GM18526 (cell line): Measurements from ENCODE around the gene KCNS1.

ENCODE experiments used
- POLR2A ChIP-seq: IDR thresholded peaks from 3 replicates; pipeline ENCODE4 v1.6.1; 2011; ENCODE audit not compliant: insufficient read length; ENCODE audit errors: extremely low read depth

The KCNS1 gene

GRCh38 chr20:45049438-45049837 lies 51.5 kb downstream of the KCNS1 start:
- no peak for TF ChIP-seq POLR2A

GRCh38 chr20:45047581-45048119 lies 53.3 kb downstream of the KCNS1 start:
- TF ChIP-seq POLR2A = no peak

- TF ChIP-seq POLR2A = no peak
Observed at GRCh38 chr20:45044601-45045000, 56.3 kb downstream of the KCNS1 start.

- no peak for TF ChIP-seq POLR2A
Observed at GRCh38 chr20:45044084-45044573, 56.8 kb downstream of the KCNS1 start.

- no peak for TF ChIP-seq POLR2A
Observed at GRCh38 chr20:45042978-45043377, 57.9 kb downstream of the KCNS1 start.
